ENCODE data around the gene PRKCB. TPM values are rescaled to one million over a fixed set of nuclear protein-coding genes. Genes with fewer than 3 reads are reported as not detected.

PRKCB gene
- polyA plus RNA-seq, 3 donors, result 57.4 to 87.4 (median 75.5) TPM

- H3K4me2 ChIP-seq (replicated peaks; ENCODE audit: extremely low read depth, low read length, poor library complexity, severe bottlenecking), result peak overlapping the region; percentile 67
- peak overlapping the region; percentile 31 for H3K9ac ChIP-seq (ENCODE audit: insufficient read depth, low read length, poor library complexity, severe bottlenecking)
- no peaks in the 10 kb centered on the region for H3K27me3 Mint-ChIP-seq (ENCODE audit: low read depth in 3 of 3)
- H3K4me3 ChIP-seq (replicated peaks in 1 of 3; ENCODE audit: low read depth in 2 of 3, low read length in 3 of 3), result peak overlapping the region in 1 of 3 experiments; percentile 53
- peaks cover 8 to 10% of the 10 kb centered on the region in 2 donors for H3K36me3 Mint-ChIP-seq
- peaks cover 98% of the 10 kb centered on the region for H3K4me1 Mint-ChIP-seq
- WGBS (ENCODE audit: insufficient coverage), result no CpG with 5 or more reads among the region's 1 CpG
- peaks cover 0 to 15% (median 3%) of the 10 kb centered on the region in 7 donors for H3K9me3 Mint-ChIP-seq
- peak overlapping the region; percentile 93 to 98 (median 95) for H3K27ac Mint-ChIP-seq
- intact Hi-C loops (cut with micrococcal nuclease), result loop anchor here in 1 of 2 donors (5.0 to 10.0 kb wide), 2 partner anchors 53 to 94 kb away; no protein-coding TSS in a partner anchor
- H3K27me3 ChIP-seq (ENCODE audit: control insufficient read depth in 2 of 2, insufficient read depth in 2 of 2, low read length in 2 of 2), result no peaks in the 10 kb centered on the region
- H3K27ac ChIP-seq (ENCODE audit: low read depth in 1 of 2, low read length in 2 of 2), result peak overlapping the region; percentile 85 to 87
- H4K20me1 ChIP-seq (ENCODE audit: insufficient read depth, low read length), result peaks cover 86% of the 10 kb centered on the region
- peak in 2 of 3 donors; percentile 56 to 77 for DNase-seq
- H3K4me3 Mint-ChIP-seq, result peak overlapping the region; percentile 24 to 48
- peaks cover 100% of the 10 kb centered on the region for H3K79me2 ChIP-seq (ENCODE audit: insufficient read depth, low read length)
- peaks cover 100% of the 10 kb centered on the region in 2 donors for H3K4me1 ChIP-seq (ENCODE audit: control insufficient read depth in 1 of 2, insufficient read depth in 2 of 2, low read length in 2 of 2)
- H2AFZ ChIP-seq (ENCODE audit: insufficient read depth, low read depth, low read length, poor library complexity, severe bottlenecking), result no peak overlapping the region
- peaks cover 0 to 5% of the 10 kb centered on the region in 2 donors for H3K9me3 ChIP-seq (replicated peaks in 1 of 2; ENCODE audit: control insufficient read depth in 1 of 2, insufficient read depth in 1 of 2, low read length in 2 of 2)
- TF ChIP-seq CTCF (IDR thresholded peaks at IDR 0.05), result no peak
- no peaks in the 10 kb centered on the region for H3K36me3 ChIP-seq (replicated peaks in 1 of 2; ENCODE audit: control insufficient read depth in 1 of 2, insufficient read depth in 2 of 2, low read length in 2 of 2)
Observed at GRCh38 chr16:23857881-23858269, 22.1 kb downstream of the PRKCB start.

- Mint-ChIP-seq H3K36me3 (peaks cover 8 to 10% of the 10 kb centered on the region in 2 donors), H3K27me3 (ENCODE audit: low read depth in 3 of 3) (no peaks in the 10 kb centered on the region)
Observed at GRCh38 chr16:23858542-23858941, 22.8 kb downstream of the PRKCB start.

More at GRCh38 chr16:23858542-23858941, 22.8 kb downstream of the PRKCB start:
- H3K27ac Mint-ChIP-seq, result peak overlapping the region; percentile 93 to 98 (median 95)
- Histone ChIP-seq H3K27ac (ENCODE audit: low read depth in 1 of 2, low read length in 2 of 2) (peak overlapping the region; percentile 85 to 87), H3K36me3 (replicated peaks in 1 of 2; ENCODE audit: control insufficient read depth in 1 of 2, insufficient read depth in 2 of 2, low read length in 2 of 2) (no peaks in the 10 kb centered on the region), H3K4me1 (ENCODE audit: control insufficient read depth in 1 of 2, insufficient read depth in 2 of 2, low read length in 2 of 2) (peaks cover 98 to 100% of the 10 kb centered on the region in 2 donors), H3K9me3 (replicated peaks in 1 of 2; ENCODE audit: control insufficient read depth in 1 of 2, insufficient read depth in 1 of 2, low read length in 2 of 2) (no peaks in the 10 kb centered on the region), H3K27me3 (ENCODE audit: control insufficient read depth in 2 of 2, insufficient read depth in 2 of 2, low read length in 2 of 2) (no peaks in the 10 kb centered on the region), H3K4me3 (replicated peaks in 1 of 3; ENCODE audit: low read depth in 2 of 3, low read length in 3 of 3) (peak overlapping the region in 1 of 3 experiments; percentile 53), H3K79me2 (ENCODE audit: insufficient read depth, low read length) (peaks cover 98% of the 10 kb centered on the region), H3K4me2 (replicated peaks; ENCODE audit: extremely low read depth, low read length, poor library complexity, severe bottlenecking) (peak overlapping the region; percentile 67), H2AFZ (ENCODE audit: insufficient read depth, low read depth, low read length, poor library complexity, severe bottlenecking) (no peak overlapping the region), H3K9ac (ENCODE audit: insufficient read depth, low read length, poor library complexity, severe bottlenecking) (peak overlapping the region; percentile 31), H4K20me1 (ENCODE audit: insufficient read depth, low read length) (peaks cover 85% of the 10 kb centered on the region)
- DNase-seq, result peak; percentile 75 to 96 (median 84)
- peaks cover 0 to 8% (median 0%) of the 10 kb centered on the region in 7 donors for H3K9me3 Mint-ChIP-seq
- peak overlapping the region; percentile 24 to 62 for H3K4me3 Mint-ChIP-seq
- intact Hi-C loops (cut with micrococcal nuclease), result loop anchor here in 1 of 2 donors (5.0 to 10.0 kb wide), 2 partner anchors 54 to 94 kb away; no protein-coding TSS in a partner anchor
- no peak for TF ChIP-seq CTCF (IDR thresholded peaks at IDR 0.05)
- WGBS (ENCODE audit: insufficient coverage), result 0% methylated on average over 1 of the region's 1 CpG
- H3K4me1 Mint-ChIP-seq, result peaks cover 96% of the 10 kb centered on the region

All from CD14-positive monocyte (primary cell).